IPS-NIHi11 (cell line): ENCODE data around the gene FOXA2.
"Not testable (repeated sequence)": the region's sequence is repeated elsewhere in the genome, so short reads cannot be mapped to it uniquely, and the experiment has no call there.

Source experiments
- DNase-seq: peaks from one replicate; pipeline ENCODE4 v3.0.0; 2012; ENCODE audit warnings: mixed read lengths, low spot score

The FOXA2 gene

DNA sequence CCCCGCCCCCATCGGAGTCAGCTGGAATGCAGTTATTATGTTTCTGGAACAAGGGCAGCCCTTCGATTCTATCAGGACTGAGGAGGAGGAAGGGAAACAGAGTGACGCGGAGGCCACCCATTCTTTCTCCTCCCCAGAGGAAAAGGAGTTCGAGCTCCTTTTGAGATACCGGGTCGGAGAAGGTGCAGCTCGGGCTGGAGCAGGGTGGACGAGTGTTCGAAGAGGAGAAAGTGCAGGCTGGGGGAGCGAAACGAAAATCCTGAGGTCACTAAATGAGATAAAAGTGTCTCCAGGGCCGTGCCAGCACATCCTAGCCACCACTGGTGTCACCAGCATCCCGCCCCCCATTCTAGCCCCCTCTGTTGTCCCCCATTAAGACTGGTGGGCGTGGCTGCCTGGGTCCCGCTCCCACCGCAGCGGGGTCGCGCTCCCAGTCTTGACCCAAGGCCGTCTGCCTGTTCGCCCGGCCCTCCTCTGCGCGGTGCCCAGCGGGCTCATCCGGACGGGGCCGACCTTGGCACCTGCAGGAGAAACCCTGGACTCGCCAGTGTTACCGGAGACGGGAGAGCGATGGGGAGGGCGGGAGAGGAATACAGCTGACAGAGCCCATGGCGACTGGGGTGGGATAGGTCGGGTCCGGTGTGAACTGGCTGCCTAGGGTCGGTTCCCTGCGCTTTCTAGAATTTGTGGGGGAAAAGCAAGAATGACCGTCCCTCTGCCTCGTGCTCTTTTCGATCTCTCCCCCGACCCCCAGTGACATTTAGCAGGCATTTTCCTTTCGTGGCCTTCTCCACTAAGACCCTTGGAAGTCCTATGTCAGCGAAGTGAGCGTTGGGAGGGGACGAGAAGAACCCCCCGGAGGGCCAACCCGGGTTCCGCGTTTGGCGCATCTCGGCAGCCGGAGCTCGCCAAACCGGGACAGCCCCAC is 16.2 kb downstream of the FOXA2 start:
- DNase-seq, result no peak

DNA sequence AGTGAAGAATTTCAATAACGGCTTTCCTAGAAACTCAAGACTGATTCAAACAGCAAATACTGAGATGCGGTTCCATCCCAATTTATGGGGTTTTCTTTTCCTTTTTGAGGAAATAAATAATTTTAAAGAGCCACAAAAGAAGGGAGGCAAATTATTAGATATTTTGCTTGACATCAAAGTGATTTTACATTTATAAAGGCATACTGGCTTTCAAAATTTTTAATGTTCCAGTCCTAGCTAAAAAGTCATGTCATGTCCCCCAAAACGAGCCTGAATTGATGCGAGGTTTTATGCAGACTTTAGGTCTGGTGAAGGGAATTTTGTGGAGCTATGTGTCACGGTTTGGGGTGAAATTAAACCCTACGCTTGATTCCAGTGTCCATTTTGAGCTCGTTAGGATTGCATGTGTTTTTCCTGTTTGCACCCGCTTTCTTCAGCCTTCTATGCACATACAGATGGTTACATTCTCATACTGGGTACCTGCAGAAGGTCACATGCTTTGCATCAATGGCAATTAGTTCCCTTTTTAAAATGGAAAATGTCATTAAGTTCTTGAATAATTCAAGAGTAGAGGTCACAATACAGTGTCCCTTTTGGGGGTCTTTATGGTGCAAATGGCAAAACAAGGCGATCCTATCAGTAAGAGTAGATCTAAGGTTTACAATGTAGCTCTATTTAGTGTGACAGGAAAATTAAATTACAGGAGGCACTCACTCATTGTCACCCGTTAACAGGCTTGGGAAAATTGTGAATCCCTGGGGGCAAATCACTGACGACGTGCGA is 17.3 kb downstream of the FOXA2 start:
- DNase-seq, result no peak

DNA sequence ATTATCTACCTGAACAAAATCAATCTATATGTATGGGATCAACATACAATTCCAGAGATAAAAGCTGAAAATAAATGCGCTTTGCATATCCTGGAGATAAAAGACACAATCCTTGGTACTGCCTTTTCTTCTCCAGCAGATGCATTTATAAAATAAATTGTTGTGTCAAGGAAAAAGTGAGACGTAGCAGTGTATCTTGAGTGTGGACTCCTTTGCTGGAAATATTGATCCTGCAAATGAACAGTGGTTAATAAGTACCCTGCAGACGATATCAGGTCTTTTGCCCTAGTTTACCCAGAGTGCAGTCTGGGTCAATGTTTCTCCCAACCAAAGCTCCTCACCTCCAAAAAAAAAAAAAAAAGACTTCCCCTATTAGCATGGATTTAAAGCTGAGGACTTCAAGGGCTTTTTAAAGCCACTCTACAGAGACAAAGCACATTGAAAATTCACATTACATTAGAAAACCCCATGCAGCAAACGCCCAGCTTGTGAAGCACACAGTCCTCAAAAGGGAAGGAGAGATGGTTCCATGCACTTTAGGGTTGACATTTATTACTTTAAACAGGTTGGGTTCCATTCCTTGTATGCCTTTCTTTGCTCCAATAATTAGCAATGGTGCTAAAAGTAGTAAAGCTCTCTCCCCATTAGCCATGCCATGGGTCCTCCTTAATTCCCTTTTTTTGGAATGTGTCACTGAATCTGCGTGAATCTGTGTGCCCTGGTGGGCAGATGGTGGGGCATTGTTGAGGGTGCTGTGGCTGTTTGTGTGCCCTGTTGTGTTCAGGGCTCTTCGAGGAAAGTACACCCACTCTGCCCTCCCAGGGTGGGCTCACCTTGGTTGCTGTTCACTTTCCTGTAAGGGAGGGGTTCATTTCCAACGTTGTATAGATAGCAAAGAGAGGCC is 21.1 kb downstream of the FOXA2 start:
- no peak for DNase-seq

DNA sequence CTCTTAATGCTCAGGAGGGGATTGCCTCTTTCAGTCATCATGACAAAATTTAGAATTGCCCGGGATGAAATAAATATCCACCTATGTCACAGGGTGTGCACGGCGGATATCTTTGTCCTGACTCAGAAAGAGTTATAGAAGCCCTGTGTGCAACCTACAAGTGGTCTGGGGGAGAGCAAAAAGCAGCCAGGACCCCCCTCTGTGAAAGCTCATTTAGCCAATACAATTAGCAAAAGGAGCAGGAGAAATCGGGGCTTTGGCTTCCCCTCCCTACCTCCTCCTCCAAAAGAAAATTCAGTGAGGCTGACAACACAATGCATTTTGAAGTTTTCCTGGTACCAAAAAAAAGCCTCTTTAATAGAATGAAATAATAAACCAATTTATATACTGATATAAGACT is 21.8 kb downstream of the FOXA2 start:
- DNase-seq, result no peak

DNA sequence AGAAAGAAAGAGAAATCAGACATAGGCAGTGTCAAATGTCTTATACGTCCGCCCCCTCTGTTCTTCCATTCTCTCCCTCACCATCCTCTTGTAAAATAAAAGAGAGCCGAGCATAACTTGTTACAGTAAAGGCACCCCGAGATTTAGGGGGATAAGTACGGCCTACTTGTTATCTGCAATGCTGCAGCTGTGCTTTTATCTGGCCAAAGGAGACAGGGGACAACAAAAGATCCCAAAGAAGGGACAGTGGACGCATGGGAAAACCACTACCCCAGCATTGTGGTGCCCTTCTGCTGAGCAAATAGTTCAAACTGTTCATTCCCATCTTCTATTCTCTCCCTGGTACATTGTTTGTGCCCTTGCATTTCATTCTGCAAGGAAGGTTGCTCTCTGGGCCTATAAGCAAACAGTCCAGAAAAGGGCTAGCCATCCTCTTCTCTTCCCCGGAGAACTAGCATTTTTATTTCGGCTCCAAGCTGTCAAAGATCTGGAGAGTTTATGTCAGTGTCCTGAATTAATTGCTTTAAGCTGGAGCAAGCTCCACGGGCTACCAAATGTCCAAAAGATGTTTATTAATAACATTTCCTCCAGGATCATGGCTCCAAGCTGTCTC is 22.3 kb downstream of the FOXA2 start:
- DNase-seq, result no peak

DNA sequence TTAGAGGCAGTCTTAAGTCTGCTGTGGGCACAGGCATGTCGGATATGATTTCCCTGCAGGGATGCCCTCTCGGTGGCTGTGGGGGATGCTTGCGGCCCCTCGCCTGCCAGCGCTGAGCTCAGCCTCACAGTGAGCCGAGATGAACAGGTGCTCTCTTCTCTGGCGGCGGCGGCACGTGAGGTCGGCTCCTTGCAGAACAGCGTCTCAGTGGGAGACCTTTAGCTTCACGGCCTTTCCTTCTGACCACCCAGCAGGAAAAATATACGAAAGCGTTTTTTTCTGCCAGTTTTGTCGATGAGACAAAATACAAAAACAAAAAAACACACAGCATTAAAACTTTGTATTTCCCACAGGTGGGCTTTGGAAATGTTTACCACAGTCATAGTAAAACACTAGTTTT is 23.6 kb downstream of the FOXA2 start:
- no peak for DNase-seq

DNA sequence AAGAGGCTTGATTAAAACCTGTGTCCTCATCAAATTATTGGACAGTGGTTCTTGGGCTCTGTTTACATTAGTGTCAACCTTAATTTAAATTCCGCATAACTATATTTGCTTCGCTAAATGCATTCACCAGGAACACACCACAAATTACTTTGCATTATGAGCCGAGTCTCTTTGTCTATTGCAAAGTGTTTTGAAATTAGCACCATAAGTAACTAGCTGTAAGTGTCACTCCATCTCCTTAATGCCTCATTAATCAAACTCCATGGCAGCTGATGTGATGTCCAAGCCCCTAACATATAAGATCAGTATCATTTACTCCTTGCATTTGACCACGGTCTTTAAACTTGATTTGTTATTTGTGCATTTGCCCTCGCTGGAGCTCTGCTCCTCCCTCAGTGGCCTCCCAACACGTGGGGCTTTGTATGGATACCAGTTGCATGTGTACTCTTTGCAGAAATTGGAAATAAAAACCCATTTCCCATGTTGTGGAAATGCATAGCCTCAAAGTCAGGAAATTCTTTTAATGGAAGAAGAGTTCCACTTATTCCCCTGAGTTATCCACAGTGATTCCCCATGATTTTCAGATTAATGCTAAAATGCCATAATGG is 24.6 kb downstream of the FOXA2 start:
- DNase-seq, result no peak

DNA sequence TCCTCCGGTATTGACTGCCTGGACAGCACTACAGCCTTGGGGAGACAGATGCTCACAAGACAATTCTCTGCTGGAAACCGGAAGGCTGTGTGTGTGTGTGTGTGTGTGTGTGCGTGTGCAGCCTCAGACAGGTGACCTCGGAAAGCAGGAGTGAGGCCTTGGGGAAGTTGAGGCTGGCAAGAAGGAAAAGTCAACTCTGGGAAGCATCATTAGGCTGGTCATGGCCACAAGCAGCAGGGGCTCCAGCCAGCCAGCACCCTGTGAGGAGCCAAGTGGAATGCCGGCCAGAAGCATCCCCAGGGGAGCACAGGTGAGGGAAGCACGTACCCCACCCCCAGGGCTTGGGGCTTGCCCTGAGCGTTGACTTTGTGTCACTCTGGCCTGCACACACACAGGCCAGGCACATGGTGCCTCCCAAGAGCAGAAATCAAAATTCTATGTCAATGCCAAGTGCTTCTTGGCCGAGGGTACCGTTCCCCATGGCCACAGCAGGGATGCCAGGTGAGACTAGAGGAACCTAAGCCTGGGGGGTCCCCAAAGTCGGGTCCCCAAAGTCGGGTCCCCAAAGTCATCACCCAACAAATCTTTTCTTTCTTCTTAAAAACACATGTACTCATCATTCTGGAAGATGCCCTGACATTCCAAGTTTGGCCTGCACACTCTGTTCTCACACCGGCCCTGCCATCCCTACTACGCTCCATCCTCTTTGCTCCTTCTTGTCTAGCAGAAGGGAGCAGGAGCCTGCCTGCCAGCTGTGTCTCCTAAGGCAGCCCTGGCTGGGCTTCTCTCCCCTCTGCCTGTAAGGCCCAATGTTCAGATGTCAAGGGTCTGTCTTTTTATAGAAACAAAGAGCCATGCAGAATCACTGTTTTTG is 26.7 kb downstream of the FOXA2 start:
- no peak for DNase-seq

DNA sequence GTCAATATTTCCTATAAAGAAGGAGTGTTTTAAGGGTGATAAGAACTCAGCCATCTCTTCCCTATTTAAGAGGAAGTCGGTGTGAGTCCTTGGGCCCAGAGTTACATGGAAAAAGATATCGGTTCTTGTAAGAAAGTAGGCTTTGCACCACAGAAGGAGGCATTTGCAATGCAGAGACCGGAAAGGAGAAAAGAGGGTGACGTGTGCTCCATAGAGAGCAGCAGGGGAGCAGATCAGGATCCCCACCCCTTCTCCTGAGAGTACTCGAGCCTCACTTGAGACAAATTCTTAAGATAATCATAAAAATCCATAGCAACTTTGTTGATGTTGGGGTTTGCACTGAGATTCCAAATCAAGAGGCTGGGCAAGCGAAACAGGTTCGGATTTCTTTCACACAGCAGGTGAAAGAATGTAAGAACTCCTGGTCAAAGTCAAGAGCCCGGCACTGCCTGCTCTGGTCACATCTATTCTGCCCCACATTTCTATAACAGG is 27.8 kb downstream of the FOXA2 start:
- no peak for DNase-seq

DNA sequence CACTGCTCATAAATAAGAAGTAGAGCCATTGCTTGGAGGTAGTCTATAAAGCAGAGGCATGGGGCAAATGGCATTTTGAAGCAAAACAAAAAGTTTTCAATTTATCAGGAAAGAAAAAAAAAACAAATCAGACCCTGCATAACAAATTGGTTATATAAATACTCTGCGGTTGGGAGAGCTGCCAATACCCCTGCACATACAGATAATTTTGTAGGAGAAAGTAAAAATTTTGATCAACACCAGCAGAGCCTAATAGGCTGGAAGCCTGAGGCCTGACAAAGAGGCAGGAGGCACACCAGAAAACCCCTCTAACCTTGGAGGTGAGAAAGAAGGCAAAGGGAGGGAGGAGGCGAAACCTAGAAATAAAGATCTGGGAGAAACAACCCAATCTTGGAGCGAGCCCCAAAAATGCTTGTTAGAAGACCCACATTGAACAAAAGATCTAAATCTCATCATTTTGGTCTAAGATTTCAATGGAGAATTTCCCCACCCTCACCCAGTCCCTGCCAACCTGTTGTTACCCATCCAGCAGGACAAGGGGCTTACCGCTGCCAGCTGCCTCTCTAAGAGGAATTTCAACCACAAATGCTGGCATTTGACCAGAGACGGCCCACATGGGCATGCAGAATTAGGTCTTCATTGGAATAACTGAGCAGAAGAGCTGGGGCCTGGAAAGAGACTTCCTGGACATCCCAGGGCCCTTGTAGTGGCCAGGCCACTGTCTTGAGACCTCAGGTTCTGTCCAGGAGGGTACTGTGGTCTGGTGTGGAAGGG is 28.4 kb downstream of the FOXA2 start:
- DNase-seq, result no peak

DNA sequence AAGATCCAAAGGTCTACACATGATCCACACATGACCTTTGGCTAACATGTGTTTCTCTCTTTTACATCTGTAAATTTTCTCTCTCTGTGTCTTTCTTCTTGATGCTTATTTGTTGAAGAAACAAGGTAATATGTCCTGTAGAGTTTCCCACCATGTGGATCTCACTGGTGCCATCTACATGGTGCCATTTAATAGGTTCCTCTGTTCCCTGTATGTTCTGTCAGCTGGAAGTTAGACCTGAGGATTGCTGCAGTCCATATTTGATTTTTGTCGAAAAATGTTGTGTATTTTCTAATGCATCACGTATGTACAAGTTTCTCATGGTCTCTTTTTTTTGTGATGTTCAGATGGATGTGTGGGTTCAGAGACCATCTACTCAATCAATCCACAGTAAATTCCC is 30.0 kb downstream of the FOXA2 start:
- DNase-seq, result no peak

DNA sequence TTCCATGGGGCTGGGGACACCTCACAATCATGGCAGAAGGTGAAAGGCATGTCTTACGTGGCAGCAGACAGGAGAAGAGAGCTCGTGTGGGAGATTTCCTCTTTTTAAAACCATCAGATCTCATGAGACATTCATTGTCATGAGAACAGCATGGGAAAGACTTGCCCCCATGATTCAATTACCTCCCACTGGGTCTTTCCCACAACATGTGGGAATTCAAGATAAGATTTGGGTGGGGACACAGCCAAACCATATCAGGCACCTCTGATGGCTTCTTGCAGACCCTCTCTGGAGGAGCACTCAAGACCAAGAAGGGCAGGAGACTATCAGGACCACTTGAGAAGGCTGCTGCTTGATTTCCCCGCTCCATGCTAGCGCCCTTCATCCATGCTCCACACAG is 33.9 kb downstream of the FOXA2 start:
- DNase-seq, result not testable (repeated sequence)

DNA sequence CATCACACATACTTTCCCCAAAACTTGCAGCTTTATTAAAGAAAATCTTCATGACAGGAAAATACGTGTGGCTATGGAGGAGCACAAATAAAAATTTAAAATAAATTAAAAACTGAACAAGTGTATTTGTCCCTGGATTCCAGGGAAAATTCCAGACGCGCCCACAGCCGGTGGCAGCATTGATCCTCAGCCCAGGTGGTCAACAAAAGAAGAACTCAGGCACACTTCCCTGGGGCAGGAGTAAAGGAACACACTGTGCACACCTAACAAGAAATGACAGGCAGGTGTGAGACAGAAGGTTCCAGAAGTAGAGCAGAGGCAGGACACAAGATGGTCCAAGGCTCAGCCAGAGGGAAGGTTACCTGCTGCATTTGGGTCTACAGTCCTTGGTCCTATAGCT is 36.3 kb downstream of the FOXA2 start:
- DNase-seq, result no peak

DNA sequence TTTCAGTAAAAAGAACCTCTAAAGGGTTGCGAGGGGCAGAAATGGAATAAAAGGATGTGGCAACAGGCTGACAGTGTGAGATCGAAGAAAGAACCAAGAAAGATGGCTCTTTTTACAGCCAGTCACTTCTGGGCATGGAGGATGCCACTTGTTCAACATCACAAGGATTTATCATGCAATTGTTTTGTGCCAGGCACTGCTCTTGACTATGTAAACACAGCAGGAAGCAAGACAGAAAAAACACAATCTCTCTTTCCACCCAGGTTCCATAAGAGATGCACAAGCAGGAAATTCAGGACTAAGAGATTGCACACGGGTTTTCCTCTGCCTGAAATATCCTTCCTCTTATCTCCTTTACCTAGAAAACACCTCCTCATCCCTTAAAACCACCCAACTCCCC is 38.0 kb downstream of the FOXA2 start:
- no peak for DNase-seq

DNA sequence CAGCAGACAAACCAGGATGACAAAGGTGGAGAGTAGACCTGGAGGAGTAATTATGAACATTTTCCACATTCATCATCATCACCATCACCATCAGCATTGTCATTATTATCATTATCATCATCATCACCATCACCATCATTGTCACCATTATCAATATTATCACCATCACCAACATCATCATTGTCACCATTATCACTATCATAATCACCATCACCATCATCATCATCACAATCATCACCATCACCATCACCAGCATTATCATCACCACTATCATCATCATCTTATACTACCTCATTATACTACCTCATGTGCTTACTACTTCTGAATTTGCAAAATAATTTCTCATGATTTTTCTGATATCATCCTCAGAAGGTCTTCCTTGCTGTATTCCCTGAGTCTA is 39.3 kb downstream of the FOXA2 start:
- no peak for DNase-seq

DNA sequence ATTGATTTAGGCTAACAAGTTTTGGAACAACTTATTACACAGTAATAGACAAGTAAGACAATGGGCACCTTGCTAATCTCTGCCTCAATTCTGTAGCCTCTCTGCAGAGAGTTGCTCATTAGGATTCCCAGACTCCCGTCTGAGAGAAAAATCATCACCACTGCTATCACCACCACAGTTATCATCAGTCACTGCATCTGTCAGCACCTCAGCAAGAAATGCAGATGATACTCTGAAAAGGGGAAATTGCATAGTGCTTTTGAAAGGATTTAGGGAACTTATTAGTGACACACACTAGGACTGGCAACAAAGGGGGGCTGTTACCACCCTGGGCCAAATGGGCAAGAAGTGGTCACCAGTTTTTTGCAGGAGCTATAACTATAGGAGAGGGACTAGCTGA is 39.9 kb downstream of the FOXA2 start:
- DNase-seq, result no peak

DNA sequence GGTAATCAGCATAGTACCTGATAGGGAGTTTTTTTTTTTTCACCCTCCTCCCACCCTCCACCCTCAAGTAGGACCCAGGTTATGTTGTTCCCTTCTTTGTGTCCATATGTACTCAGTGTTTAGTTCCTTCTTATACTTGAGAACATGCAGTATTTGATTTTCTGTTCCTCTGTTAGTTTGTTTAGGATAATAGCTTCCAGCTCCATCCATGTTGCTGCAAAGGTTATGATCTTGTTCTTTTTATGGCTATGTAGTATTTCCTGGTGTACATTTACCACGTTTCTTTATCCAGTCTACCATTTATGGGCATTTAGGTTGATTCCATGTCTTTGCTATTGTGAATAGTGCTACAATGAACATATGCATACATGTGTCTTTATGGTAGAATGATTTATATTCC is 41.9 kb downstream of the FOXA2 start:
- DNase-seq, result no peak

DNA sequence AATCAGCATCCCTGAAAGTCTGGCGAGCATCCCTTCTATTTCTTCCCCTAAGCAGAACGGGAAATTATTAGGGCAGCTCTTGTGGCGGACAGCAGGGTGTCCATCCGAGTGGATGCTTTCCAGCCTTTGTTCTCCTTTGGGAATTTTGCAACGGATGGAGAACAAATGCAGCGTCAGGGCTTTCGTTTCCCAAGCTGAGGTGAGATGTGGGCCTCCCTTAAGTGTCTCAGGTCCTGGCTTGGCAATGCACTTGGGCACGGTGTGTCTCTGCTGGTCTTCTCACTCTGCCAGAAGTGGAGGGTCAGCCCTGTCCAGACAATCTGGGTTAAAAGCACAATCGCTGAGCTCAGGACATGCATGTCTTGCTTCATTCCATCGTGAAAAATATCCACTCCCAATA is 43.5 kb downstream of the FOXA2 start:
- DNase-seq, result no peak

DNA sequence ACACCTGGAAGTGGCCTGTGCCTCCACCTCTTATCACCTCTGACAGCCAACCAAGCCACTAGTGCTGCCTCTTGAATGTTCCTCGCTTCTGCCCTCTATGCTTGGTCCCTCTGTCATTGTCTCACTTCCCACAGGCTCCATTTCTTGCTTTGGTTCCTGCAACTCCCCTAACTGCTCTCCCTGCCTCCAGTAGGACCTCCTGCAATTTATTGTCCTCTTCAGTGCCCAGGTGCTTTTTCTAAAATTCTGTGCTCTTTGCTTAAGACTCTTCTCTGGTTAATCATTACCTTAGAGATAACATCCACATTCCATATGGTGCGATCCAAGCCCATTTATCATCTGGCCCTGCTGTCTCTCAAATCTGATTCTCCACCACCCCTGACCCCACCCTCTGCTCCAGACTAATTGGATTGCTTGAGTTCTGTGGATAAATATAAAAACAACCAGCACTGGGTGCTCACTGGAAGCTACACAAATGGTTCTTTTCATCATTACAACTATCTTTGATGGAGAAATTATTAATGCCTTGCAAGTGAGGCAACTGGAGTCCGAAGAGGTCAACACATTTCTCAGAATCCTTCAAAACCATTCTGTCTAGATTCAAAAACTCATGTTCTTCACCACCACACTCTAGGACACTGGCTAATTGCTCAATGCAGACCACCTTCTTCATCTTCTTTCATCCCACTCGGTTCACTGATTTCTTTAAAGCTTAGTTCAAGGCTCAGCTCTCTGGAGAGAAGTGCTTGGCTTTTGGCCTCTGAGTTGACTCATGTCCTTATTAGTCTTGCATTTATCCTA is 47.2 kb downstream of the FOXA2 start:
- no peak for DNase-seq
